HG03039 (cell line): Measurements from ENCODE around the gene MSL3B.

Source experiments
- ATAC-seq: cut with Tn5 transposase; IDR thresholded peaks from one replicate; pipeline ENCODE4 v1.9.1; 2021; ENCODE audit warnings: mild to moderate bottlenecking, moderate library complexity; ENCODE audit not compliant: unreplicated experiment

MSL3B gene

DNA sequence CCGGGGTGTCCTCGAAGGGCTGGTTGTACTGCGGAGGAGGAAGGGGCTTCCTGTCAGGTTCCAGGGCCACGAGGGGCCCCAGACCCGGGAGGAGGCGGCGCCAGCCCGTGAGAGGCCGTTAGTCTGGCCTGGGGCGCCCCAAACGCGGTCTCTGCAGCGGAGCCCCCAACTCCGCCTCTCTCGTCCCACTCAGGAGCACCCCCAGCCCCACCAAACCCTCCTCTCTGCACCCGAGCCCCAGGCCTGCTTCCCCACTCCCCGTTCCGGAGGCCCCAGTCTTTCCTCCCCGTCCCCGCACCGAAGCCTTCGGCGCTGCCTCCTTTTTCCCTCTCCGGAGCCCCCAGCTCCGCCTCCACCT lies 14.3 kb downstream of the MSL3B start:
- ATAC-seq: no peak

DNA sequence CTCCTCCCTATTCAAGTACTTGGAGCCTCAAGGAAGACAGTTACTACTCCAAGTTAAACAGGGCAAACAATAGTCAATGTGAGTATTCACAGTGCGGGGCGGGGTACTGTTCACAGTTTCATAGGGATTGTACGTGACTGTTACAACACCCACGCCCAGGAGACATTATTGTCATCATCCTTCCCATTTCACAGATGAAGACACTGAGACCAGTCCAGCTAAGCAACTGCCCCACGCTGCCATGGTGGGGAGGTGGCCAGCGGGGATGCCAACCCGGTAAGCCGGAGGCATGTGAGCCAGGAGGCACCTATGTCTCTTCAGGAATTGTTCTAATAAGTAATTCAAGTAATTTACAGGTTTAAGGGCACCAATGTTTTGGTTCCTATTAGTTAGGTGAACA lies 14.8 kb downstream of the MSL3B start:
- no peak for ATAC-seq

DNA sequence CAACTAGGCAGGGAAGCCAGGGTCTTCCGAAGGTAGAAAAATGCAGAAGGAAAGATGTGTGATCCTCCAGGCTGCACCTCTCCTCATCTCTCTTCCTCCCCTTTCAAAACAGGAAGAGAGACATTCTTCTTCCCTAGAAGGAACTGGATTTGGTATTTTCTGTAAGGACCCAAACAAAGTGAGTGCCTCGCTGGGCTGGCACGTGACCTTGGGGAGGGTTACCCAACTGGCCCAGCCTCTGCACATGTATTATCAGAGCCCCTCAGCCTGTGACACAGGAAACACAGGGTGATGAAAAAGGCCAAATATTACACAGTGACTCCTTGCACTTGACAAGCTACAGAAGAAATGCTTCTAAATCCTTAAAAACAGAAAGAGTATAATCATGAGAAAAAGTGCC lies 16.1 kb downstream of the MSL3B start:
- no peak for ATAC-seq

DNA sequence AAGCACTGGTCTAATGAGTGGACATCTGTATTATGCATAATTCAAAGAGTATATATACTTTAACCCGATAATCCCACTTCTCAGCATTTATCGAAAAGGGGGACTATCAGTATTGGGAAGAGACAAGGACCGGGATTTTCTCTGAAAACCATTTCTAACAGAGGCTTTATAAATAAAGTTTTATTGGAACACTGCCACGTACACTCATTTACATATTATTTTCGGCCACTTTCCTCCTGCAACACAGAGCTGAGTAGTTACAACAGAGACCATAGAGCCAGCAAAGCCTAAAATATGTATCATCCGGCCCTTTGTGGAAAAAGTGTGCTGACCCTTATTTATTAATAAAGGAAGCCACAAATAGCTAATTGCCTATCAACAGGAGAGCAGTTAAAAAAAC lies 17.0 kb downstream of the MSL3B start:
- ATAC-seq: no peak

DNA sequence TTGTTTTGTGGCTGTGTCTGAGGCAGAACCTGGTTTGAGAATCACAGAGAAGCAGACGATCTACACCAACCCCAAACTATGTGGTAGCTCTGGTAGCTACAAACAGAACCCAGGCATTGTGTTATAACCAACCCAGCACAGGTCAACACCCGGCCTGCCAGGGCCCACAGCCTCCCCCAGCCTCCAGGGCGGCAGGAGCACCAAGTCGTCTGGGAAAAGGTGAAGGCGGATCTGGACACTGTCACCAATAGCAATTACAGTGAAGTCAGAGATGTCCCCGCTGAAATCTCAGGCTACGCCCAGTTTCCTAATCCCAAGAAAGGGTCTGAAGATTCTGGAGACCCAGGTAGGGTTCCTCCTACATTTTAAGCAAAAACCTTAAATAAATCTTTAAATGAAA lies 17.4 kb downstream of the MSL3B start:
- ATAC-seq: no peak

DNA sequence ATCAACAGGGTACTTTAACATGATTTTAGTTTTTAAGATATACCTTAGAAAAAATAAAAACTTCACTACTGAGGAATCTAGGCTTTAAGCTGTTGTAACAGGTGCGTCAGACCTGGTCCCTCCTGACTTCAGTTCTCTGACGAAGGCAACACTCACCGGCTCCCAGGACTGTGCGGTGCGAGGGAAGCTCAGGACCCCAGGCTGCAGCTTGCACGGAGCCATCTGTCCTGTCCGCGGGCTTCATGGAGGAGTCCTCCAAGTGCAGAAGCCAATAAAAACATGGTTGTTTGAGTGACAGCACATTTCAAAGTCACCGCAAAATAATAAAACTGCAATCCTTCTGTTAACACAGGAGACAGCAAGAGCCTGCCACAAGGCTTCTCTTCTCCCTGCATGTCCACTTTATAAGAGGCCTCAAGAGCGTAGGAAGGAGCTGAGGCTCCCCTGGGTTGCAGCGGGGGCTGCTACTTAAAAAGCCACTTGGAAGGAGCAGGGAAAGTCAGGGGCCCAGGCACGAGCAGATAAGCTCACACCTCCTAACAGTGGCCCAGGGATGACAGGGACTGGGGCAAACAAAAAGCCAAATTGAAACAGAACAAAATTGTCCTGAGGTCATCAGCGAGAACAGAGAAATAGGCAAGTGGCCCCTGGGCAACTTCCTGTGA lies 18.4 kb downstream of the MSL3B start:
- ATAC-seq: no peak

DNA sequence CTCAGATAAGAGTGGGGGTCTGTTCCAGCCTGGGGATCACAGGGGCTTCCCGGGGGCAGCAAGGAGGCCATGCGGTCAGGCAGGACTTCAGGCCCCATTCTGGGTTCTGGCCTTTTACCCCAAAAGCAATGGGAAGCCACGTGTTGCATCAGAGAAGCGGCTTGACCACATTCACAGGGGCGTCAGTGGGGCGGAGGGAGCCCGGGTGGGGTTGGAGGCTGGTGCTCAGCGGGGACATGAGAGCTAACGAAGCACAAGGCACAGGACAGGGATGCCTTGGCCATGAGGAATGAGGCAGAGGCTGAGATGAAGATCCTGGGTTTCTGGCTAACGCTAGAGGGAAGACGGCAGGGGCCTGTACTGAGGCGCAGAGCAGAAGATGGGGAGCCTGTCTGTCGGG lies 19.9 kb downstream of the MSL3B start:
- no peak for ATAC-seq

DNA sequence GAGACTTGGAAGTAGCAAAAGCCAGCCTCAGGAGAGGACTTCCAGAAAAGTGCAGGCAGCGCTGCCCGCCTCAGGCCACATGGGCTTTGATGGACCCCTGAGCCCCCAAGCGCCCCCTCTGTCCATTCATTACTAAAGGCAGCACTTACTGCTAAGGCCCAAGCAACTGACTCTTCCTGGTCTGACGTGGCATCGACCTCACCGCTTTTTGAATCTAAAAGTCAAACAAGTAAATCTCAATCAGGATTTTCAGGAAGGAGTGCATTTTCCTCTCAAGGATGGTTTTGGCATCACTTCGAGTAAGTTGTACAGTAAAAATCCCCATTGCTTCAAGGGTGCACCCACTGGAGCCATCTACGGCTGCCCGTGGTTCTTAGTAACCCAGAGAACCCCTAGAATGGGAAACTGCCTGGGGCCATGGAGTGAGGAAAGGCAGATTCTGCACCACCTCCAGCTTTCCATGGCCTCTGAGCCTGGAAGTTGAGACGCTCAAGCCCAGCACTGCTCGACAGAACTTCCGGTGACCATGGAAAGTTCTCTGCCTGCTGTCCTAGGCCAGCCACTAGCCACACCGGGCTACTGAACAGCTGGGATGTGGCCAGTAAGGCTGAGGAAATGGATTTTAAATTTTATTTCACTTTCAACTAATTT lies 20.8 kb downstream of the MSL3B start:
- no peak for ATAC-seq

DNA sequence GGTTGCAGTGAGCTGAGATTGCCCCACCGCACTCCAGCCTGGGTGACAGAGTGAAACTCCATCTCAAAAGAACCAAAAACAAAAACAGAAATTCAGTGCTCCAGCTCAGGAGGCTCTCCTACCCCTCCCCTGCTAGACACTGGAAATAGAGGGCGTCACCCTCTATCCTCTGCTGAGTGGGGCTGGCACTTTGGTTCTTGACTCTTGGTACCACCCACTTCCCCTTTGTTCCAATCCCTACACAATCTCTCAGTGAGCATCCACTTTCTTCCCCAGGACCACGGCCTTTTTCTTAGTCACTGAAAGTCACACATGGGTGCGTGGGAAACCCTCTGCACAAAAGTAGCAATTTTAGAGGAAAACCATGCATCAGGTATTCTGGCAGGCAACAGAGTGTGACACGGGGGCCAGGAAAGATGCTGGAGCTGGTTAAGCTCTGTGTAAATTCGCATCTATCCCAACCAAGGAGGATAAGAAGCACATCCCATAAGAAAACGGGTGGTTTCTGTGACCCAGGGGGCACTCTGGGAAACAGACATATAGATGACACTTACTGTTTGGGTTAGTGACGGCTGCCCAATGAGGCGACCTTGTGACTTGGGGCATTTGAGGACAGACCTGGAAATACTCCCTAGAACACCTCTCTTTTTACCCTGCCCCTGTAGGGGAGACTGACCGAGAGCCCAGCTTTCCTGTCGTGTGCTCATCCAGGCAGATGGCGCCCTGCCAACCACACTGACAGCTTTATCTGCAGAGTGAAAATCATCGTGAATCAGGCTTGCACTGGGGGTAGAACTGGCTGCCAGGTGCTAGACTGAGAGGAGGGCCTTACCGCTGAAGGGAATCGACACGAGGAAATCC lies 21.6 kb downstream of the MSL3B start:
- no peak for ATAC-seq

DNA sequence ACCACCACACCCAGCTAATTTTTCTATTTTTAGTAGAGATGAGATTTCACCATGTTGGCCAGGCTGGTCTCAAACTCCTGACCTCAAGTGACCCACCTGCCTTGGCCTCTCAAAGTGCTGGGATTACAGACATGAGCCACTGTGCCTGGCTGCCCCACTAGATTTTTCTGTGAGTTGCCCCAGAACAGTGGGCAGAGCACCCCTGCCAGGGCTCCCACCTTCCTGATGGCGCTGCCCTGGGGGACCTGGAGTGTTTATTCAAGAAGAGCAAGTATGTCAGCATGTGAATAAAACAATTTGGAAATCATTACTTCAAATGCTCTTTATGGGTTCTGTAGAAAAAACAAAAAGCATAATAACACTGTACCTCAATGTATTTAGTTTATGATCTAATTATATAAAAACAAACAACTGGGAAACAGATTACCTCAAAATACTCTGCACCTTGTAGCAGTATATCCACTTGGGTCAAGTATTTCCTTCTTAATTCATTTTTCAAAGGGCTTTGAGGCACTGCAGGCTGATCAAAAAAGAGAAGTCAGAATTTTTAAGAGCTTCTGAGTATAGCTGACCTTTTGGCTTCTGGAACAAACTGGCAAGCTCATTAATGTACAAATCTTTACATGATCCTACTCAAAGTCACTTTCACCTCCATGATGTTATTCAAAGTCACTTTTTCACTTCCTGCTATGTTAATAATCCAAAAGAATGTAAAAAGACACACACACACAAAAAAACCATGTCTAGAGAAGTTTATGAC lies 22.7 kb downstream of the MSL3B start:
- no peak for ATAC-seq

DNA sequence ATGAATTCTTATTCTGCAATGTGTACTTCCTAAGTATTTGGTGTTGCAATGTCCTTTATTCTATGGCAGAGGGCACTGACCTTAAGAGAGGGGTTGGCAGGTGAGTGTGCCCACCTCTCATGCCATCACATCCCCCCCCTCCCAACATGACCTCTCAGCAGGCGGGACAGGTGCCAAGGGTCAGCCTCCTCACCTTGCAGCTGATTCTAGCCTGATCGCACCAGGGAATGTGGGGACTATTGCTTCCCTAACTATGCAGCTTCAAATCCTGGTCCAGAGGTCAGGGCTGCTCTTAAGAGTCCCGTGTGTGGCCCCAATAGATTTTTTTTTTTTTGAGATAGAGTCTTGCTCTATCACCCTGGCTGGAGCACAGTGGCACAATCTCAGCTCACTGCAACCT lies 23.4 kb downstream of the MSL3B start:
- no peak for ATAC-seq

DNA sequence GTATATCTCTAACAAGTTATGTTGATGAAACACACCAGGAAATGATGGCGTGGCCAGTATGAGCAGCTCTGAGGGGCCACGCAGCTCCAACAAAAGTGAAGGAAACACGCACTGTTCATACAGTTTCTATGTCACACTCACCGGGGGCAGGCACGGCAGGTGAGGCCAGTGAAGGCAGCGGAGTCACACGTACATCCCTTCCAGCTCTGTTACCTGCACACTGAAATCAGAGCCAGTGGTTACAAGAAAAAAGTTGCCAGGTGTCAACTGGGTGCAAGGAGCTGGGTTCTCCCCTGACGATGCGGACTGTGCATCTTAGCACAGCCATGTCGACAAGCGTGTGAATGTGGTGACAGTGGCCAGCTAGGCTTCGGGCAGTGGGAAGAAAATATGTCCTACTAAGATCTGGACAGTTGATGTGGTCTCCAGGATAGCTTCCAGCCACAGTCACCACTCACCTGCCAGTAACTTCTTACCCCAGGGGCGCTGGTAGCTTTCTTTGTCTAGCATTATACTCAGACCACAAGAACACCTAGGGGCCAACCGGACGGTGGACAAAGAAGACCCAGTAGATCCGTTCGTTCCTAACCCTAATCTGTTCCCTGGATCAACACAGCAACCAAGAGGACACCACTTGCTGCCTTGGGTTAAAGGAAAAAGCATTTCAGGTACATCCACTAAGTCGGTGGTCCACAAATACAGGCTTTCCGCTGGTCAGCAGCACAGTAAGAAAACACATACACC lies 23.9 kb downstream of the MSL3B start:
- ATAC-seq: no peak

DNA sequence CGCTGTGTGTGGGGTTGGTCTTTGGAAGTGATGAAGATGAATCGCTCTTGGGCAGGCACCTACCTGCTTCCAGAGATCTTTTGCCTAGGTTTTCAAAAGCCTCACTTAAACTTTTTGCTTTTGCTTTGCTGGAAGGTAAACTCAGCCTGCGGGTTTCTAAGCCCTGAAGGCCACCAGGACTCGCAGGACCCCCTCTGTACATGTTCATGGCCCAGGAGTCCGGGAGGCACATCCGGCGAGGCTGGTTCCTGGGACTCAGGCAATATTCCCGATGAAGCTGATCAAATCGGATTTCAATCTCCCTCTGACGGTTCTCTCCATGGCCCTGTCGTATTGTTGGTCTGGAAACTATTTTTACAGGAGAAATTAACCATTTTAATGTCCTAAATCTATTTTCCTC lies 27.0 kb downstream of the MSL3B start:
- no peak for ATAC-seq

DNA sequence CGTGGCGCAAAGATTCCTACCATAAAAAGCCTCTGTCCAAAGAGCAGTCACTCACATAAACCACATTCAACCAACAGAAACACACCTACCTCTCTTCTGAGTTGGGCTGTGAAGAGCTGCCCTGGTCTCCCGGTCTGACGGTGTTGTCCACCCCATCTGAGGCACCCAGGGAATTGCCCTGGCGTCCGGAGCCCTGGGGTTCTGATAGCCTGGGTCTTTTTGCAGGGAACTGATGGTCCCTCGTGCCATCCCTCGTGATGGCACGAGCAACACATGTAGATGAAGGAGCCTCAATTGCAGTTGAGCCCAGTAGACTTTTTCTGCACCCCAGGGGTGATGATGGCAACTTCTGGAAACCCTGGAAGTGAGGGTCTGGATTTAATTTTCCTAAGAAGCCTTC lies 27.7 kb downstream of the MSL3B start:
- ATAC-seq: no peak

DNA sequence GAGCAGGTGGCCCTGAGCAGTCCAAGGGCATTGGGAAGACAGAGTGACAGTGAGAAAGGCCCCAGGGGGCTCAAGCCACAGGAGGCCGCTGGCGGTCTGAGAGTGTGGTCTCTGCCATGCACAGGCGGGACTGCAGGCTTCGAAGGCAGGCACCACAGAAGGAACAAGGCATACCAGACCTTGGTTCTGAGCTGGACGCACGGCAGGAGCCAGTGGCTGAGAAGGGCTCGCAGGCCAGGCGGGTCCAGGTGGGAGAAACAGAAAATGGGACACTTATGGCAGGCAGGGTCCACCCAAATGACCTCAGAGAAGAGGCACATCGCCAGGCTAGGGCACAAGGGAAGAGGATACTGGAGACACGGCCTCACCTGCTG lies 28.8 kb downstream of the MSL3B start:
- ATAC-seq: no peak

DNA sequence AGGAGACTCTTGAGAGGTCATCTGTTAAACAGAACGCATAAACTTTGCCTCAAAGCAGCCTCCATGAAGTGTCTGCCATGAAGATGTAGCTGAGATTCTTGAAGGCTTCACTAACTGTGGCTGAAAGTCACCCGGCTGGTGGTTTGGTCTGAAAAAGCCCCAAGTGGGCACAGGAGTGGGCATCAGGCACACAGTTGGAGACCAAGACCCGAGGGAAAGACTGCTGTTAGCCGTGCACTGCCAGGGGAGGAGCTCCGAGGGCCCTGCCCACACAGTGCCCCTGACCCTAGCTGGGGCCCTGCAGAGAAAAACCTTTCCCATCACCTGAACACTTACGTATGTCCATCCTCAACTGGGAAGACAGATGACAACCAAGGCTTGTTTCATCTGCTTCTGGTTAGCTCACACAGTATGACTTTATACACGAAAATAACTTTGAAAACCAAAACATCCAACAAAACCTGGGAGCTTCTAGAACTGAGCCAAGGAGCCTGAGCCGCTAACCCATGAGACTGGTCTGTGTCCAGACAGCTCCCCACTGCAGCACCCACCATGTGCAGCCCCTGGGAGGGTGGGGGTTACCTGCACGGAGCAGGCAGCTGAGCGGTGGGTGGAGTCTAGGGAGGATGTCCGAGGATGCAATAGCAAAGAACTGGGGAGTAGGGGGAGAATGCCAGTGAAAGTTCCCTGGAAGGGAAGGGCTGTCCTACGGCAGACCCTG lies 29.3 kb downstream of the MSL3B start:
- ATAC-seq: no peak

DNA sequence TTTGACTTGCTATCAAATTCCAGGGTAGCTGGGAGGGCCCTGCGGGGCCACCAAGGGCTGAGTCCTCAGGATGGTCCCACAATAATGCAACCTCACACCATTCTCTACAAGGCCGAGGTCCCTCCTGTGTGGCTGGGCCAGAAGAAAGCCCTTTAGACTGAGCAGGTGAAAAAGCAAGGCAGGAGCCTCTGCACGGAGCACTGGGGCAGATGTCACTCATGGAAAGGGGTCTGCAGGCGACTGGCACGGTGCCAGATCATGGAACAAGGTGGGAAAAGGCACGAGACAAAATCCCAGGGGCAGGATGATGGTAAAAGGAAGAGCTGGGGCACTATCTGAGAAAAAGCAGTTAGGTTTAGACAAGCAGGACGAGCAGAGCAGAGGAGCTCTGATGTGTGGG lies 29.9 kb downstream of the MSL3B start:
- no peak for ATAC-seq

DNA sequence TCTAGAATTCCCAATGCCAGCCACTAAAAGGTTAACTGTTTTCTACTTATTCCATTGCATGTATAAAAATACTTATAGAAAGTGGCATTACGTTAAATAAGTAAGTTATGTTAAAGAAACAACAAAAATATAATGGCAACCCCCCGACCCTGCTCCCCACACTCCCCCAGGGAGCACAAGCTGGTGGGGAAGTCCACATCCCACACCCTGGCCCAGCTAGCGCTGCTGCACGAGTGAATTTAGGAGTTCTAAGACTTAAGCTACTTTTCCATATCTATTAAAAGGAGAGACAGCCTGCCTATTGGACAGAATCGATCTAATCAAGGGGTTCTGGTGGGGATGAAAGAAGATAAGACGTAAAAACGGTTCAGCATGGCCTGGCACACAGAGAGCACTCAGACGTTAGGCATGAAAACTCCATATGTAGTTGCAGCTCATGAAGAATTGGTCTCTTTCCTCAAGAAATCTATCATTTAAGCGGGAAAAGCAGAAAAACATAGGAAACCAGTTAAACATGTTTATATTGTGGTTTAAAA lies 30.4 kb downstream of the MSL3B start:
- ATAC-seq: no peak

DNA sequence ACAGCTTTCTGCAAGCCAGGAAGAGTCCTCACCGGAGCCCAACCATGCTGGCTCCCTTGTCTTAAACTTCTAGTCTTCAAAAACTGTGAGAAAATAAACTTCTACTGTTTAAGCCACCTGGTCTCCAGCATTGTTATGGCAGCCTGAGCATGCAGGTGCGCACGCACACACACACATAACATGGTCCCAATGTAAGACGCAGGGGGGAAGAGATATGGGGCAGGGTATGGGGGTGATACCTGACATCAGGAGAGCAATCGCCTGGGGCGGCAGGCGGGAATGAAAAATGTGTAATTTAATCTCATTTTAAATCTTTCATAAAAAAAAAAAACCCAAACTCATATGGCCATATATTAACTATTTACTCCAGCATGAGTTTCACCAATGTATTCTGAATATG lies 31.8 kb downstream of the MSL3B start:
- no peak for ATAC-seq
